ENCODE data around the gene KCNJ9. TPM values are rescaled to one million over a fixed set of nuclear protein-coding genes. Genes with fewer than 3 reads are reported as not detected.

Gene KCNJ9
- total and polyA plus RNA-seq, 2 donors (not counting 3 experiments of a cell fraction or from before 2014, with no cell fraction given): not detected

DNA sequence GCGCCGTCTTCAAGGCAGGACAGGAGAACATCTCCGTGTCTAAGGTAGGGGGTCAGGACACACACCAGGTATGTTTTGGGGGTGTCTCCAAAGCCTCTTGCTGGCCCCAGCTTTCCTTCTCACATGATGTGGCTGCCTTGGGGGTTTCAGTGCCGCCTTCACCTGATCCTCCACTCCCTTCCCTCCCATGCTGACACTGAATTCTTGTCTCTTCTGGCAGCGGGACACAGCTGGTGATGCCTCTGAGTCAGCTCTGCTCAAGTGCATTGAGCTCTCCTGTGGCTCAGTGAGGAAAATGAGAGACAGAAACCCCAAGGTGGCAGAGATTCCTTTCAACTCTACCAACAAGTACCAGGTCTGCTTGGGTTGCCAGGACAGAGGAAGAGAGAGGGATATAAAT, 47.7 kb downstream of the KCNJ9 start:
- ChIA-PET CTCF (interaction anchor here (1.1 kb wide), 1 partner anchor 11 kb away, joined by 3 read pairs; no protein-coding TSS in a partner anchor), POLR2A (no interaction called here)
- H3K4me2 ChIP-seq (ENCODE audit: insufficient read depth, low read length): no peak overlapping the region
- H3K27me3 ChIP-seq (ENCODE audit: control insufficient read depth in 2 of 2, insufficient read depth in 2 of 2, low read length in 2 of 2): no peaks in the 10 kb centered on the region
- H3K9ac ChIP-seq (replicated peaks; ENCODE audit: extremely low read depth, insufficient read depth, low read length): no peak overlapping the region
- TF ChIP-seq EZH2 (IDR thresholded peaks at IDR 0.05; ENCODE audit: borderline replicate concordance, low read depth, low read length, severe bottlenecking) (no peak), MYC (IDR thresholded peaks at IDR 0.05; ENCODE audit: low read depth, low read length) (no peak), POLR2AphosphoS5 (IDR thresholded peaks at IDR 0.05; ENCODE audit: insufficient read depth, low read depth, low read length) (no peak), POLR2A (IDR thresholded peaks at IDR 0.05; ENCODE audit: low read depth, low read length) (no peak), MAX (IDR thresholded peaks at IDR 0.05; ENCODE audit: insufficient read depth, insufficient read length) (no peak), FOS (IDR thresholded peaks at IDR 0.05; ENCODE audit: borderline replicate concordance, insufficient read depth, low read length) (no peak), GATA2 (IDR thresholded peaks at IDR 0.05; ENCODE audit: insufficient read depth, insufficient read length, low read depth, low read length) (no peak), CTCF (IDR thresholded peaks at IDR 0.05; ENCODE audit: extremely low read depth in 1 of 2, insufficient read depth in 1 of 2, low read depth in 1 of 2, low read length in 2 of 2) (no peak), JUN (IDR thresholded peaks at IDR 0.05; ENCODE audit: borderline replicate concordance, insufficient read depth, insufficient read length, low read depth) (no peak)
- H3K79me2 ChIP-seq (ENCODE audit: control insufficient read depth, insufficient read depth, low read length): no peaks in the 10 kb centered on the region
- no peak overlapping the region for H3K27ac ChIP-seq (ENCODE audit: insufficient read depth, low read depth, low read length)
- no peaks in the 10 kb centered on the region for H3K4me1 ChIP-seq (ENCODE audit: control insufficient read depth, extremely low read depth, insufficient read depth, low read length)
- H3K9me1 ChIP-seq (replicated peaks; ENCODE audit: control insufficient read depth, extremely low read depth, insufficient read depth, low read length): no peaks in the 10 kb centered on the region
- H2AFZ ChIP-seq (ENCODE audit: low read depth, low read length): no peak overlapping the region
- intact Hi-C loops (cut with micrococcal nuclease) (no loop called here), dilution Hi-C loops (cut with MboI; ENCODE audit: extremely low pct_ligation_motif_present, low sequenced_read_pairs) (no loop called here)
- BruUV-seq (replicated peaks): no TSS peak
- no peaks in the 10 kb centered on the region for H3K36me3 ChIP-seq (ENCODE audit: control insufficient read depth in 2 of 2, extremely low read depth in 1 of 2, insufficient read depth in 2 of 2, low read length in 2 of 2)
- H4K20me1 ChIP-seq (replicated peaks; ENCODE audit: control insufficient read depth, extremely low read depth, insufficient read depth, low read length): no peaks in the 10 kb centered on the region
- DNase-seq (ENCODE audit: low read depth, low spot score) (no peak), FAIRE-seq (no peak)
- H3K4me3 ChIP-seq (replicated peaks in 1 of 3; ENCODE audit: insufficient read depth in 1 of 3, low read depth in 1 of 3, low read length in 3 of 3): no peak overlapping the region
- no peaks in the 10 kb centered on the region for H3K9me3 ChIP-seq (replicated peaks; ENCODE audit: control insufficient read depth, insufficient read depth, low read length)
